GM23338 (cell line): ENCODE results near the gene RBMS2. TPM values are rescaled to one million over a fixed set of nuclear protein-coding genes. Genes with fewer than 3 reads are reported as not detected.

ENCODE experiments used
- ATAC-seq: fragments of 200-7000 bp; cut with Tn5 transposase; 3 replicates; pipeline ENCODE4 v1.9.1; 2020
- DNase-seq: peaks from one replicate; pipeline ENCODE4 v3.0.0-alpha.2; 2015; ENCODE audit warnings: low spot score
- H2AFZ ChIP-seq: fragments of 200-600 bp; sonication (generic); 2 replicates; pipeline ENCODE4 v1.8.0; 2016; ENCODE audit warnings: antibody characterized with exemption, mild to moderate bottlenecking, moderate library complexity
- H3F3A ChIP-seq: fragments of 200-600 bp; sonication (generic); replicated peaks from 2 replicates; pipeline ENCODE4 v1.8.0; 2017; ENCODE audit warnings: antibody characterized with exemption, mixed run types, low read depth
- H3K27ac ChIP-seq: fragments of 200-600 bp; sonication (generic); 2 replicates; pipeline ENCODE4 v1.6.1; 2016; ENCODE audit warnings: low read depth
- H3K27me3 ChIP-seq: fragments of 200-600 bp; sonication (generic); 2 replicates; pipeline ENCODE4 v1.8.0; 2016; ENCODE audit warnings: mild to moderate bottlenecking, mixed run types, moderate library complexity; ENCODE audit not compliant: insufficient read depth
- H3K36me3 ChIP-seq: fragments of 200-600 bp; sonication (generic); 2 replicates; pipeline ENCODE4 v1.8.0; 2016; ENCODE audit warnings: mild to moderate bottlenecking; ENCODE audit not compliant: insufficient read depth
- H3K4me1 ChIP-seq: fragments of 200-600 bp; sonication (generic); 2 replicates; pipeline ENCODE4 v1.8.0; 2016; ENCODE audit warnings: mild to moderate bottlenecking, moderate library complexity; ENCODE audit not compliant: insufficient read depth
- H3K4me2 ChIP-seq: fragments of 200-600 bp; sonication (generic); 2 replicates; pipeline ENCODE4 v1.7.1; 2017; ENCODE audit warnings: mixed run types
- H3K4me3 ChIP-seq: fragments of 200-600 bp; sonication (generic); 2 replicates; pipeline ENCODE4 v1.6.1; 2016; ENCODE audit warnings: mixed run types
- H3K79me2 ChIP-seq: fragments of 200-600 bp; sonication (generic); replicated peaks from 2 replicates; pipeline ENCODE4 v1.8.0; 2017; ENCODE audit warnings: mild to moderate bottlenecking; ENCODE audit not compliant: insufficient read depth
- H3K9me2 ChIP-seq: fragments of 200-600 bp; sonication (generic); 2 replicates; pipeline ENCODE4 v1.8.0; 2017; ENCODE audit not compliant: insufficient read depth
- H4K20me1 ChIP-seq: fragments of 200-600 bp; sonication (generic); replicated peaks from 2 replicates; pipeline ENCODE4 v1.8.0; 2017; ENCODE audit warnings: mild to moderate bottlenecking; ENCODE audit not compliant: insufficient read depth
- H3K27ac Mint-ChIP-seq: 2 replicates; pipeline ENCODE4 v1.8.0; 2020; ENCODE audit warnings: inconsistent platforms, mild to moderate bottlenecking, moderate library complexity, mixed read lengths
- H3K27me3 Mint-ChIP-seq: 3 replicates; pipeline ENCODE4 v1.8.0; 2022; ENCODE audit warnings: low read depth, mild to moderate bottlenecking, moderate library complexity, mixed read lengths, inconsistent platforms; ENCODE audit not compliant: insufficient read depth, poor library complexity
- H3K36me3 Mint-ChIP-seq: 3 replicates; pipeline ENCODE4 v1.8.0; 2021; ENCODE audit warnings: low read depth, mild to moderate bottlenecking, inconsistent platforms, moderate library complexity, mixed read lengths
- H3K4me1 Mint-ChIP-seq: 3 replicates; pipeline ENCODE4 v1.8.0; 2020; ENCODE audit warnings: mild to moderate bottlenecking, inconsistent platforms, mixed read lengths
- H3K4me3 Mint-ChIP-seq: 3 replicates; pipeline ENCODE4 v1.8.0; 2021; ENCODE audit warnings: moderate library complexity, mild to moderate bottlenecking, inconsistent platforms, mixed read lengths
- H3K9me3 Mint-ChIP-seq: 3 replicates; pipeline ENCODE4 v1.8.0; 2020; ENCODE audit warnings: moderate library complexity, mild to moderate bottlenecking, inconsistent platforms, mixed read lengths
- CREB1 ChIP-seq: fragments of 250-450 bp; sonication (Bioruptor Pico); IDR thresholded peaks from 2 replicates; pipeline ENCODE4 v1.5.0; 2020; ENCODE audit warnings: low read depth, mild to moderate bottlenecking, moderate library complexity
- EZH2 ChIP-seq: fragments of 200-600 bp; sonication (generic); IDR thresholded peaks from one replicate; pipeline ENCODE4 v1.8.0; 2017; ENCODE audit warnings: antibody characterized with exemption, mild to moderate bottlenecking, low read depth; ENCODE audit not compliant: unreplicated experiment
- EZH2phosphoT487 ChIP-seq: fragments of 200-600 bp; sonication (generic); IDR thresholded peaks from one replicate; pipeline ENCODE4 v1.8.1; 2018; ENCODE audit warnings: antibody characterized with exemption; ENCODE audit not compliant: unreplicated experiment
- JUNB ChIP-seq: IDR thresholded peaks from one replicate; pipeline ENCODE4 v1.6.1; 2016; ENCODE audit warnings: antibody characterized with exemption; ENCODE audit not compliant: unreplicated experiment
- NANOG ChIP-seq: IDR thresholded peaks from 2 replicates; pipeline ENCODE4 v1.6.1; 2016; ENCODE audit warnings: antibody characterized with exemption, borderline replicate concordance
- POLR2AphosphoS5 ChIP-seq: IDR thresholded peaks from 2 replicates; pipeline ENCODE4 v1.6.1; 2016; ENCODE audit warnings: antibody characterized with exemption, low read depth
- STAT1 ChIP-seq: IDR thresholded peaks from one replicate; pipeline ENCODE4 v1.6.1; 2016; ENCODE audit warnings: antibody characterized with exemption; ENCODE audit not compliant: unreplicated experiment
- ZNF114 ChIP-seq: fragments of 250-450 bp; sonication (Bioruptor Pico); IDR thresholded peaks from 2 replicates; pipeline ENCODE4 v1.5.0; 2020; ENCODE audit warnings: mild to moderate bottlenecking, moderate library complexity
- ZNF331 ChIP-seq: fragments of 250-450 bp; sonication (Bioruptor Pico); IDR thresholded peaks from 2 replicates; pipeline ENCODE4 v1.5.0; 2020; ENCODE audit warnings: low read depth, mild to moderate bottlenecking, moderate library complexity
- polyA plus RNA-seq: library from polyadenylated mRNA; unstranded; fragments of >200 nt; fragmentation: Nextera tagmentation; extraction: Ambion mirVana; gene quantifications from 2 replicates; pipeline ENCODE4 v1.2.1, GENCODE V29; 2016
- total RNA-seq: library from RNA; depleted of rRNA; stranded (reverse); fragments of >200 nt; shearing (Covaris generic); gene quantifications from 2 replicates; pipeline ENCODE4 v1.2.3, GENCODE V29; 2014
- TF ChIP-seq, protein P1 (sequence below): IDR thresholded peaks from 2 replicates; pipeline ENCODE4 v1.6.1; 2016; ENCODE audit warnings: antibody characterized with exemption
- TF ChIP-seq, protein P2 (sequence below): IDR thresholded peaks from one replicate; pipeline ENCODE4 v1.6.1; 2018; ENCODE audit warnings: antibody characterized with exemption; ENCODE audit not compliant: unreplicated experiment
- TF ChIP-seq, protein P3 (sequence below), 2 experiments: fragments of 200-600 bp in 1 of 2; sonication (generic) in 1 of 2; conservative IDR thresholded peaks; 2 replicates each; pipeline versions ENCODE4 v1.5.1 to v1.6.1; 2016 to 2017; ENCODE audit warnings: antibody characterized with exemption in 2 of 2, low read depth in 2 of 2, mild to moderate bottlenecking in 2 of 2, moderate library complexity in 1 of 2
- TF ChIP-seq, protein P4 (sequence below): fragments of 250-450 bp; sonication (Bioruptor Pico); IDR thresholded peaks from 2 replicates; pipeline ENCODE4 v1.5.0; 2020; ENCODE audit warnings: mild to moderate bottlenecking, moderate library complexity

Gene RBMS2
- total and polyA plus RNA-seq, 2 experiments from 2014 or later = 9.2 to 16.8 TPM

DNA sequence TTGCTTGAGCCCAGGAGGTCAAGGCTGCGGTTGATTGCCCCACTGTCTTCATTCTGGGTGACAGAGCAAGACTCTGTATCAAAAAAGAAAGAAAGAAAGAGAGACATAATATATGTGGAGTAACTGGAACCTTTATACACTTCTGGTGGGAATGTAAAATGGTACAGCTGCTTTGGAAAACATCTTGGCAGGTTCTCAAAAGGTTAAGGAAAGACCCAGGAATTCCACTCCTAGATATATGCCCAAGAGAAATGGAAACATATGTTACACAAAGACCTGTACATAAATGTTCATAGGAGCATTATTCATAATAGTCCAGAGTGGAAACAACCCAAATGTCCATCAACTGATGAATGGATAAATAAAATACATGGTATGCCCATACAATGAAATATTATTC is 7.2 kb downstream of the RBMS2 start:
- H3K79me2 ChIP-seq = peaks cover 80% of the 10 kb centered on the region
- Mint-ChIP-seq H3K27ac (no peak overlapping the region), H3K9me3 (no peaks in the 10 kb centered on the region), H3K27me3 (peaks cover 1% of the 10 kb centered on the region), H3K36me3 (no peaks in the 10 kb centered on the region), H3K4me3 (no peak overlapping the region), H3K4me1 (peaks cover 13% of the 10 kb centered on the region)
- H3K4me2 ChIP-seq = no peak overlapping the region
- no peaks in the 10 kb centered on the region for H4K20me1 ChIP-seq
- no peaks in the 10 kb centered on the region for H3K27me3 ChIP-seq
- H3K27ac ChIP-seq = no peak overlapping the region
- H3K9me2 ChIP-seq = no peaks in the 10 kb centered on the region
- DNase-seq = no peak
- no peak overlapping the region for H2AFZ ChIP-seq
- no peak overlapping the region for H3K4me3 ChIP-seq
- peaks cover 14% of the 10 kb centered on the region for H3K4me1 ChIP-seq
- H3K36me3 ChIP-seq = no peaks in the 10 kb centered on the region
- no peak for ATAC-seq
- no peak for TF ChIP-seq STAT1
- no peak for TF ChIP-seq EZH2phosphoT487
- TF ChIP-seq, protein P1, sequence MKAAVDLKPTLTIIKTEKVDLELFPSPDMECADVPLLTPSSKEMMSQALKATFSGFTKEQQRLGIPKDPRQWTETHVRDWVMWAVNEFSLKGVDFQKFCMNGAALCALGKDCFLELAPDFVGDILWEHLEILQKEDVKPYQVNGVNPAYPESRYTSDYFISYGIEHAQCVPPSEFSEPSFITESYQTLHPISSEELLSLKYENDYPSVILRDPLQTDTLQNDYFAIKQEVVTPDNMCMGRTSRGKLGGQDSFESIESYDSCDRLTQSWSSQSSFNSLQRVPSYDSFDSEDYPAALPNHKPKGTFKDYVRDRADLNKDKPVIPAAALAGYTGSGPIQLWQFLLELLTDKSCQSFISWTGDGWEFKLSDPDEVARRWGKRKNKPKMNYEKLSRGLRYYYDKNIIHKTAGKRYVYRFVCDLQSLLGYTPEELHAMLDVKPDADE = no peak
- TF ChIP-seq ZNF114 (CRISPR knock-in tag) = no peak
- no peak for TF ChIP-seq POLR2AphosphoS5
- no peak for TF ChIP-seq JUNB
- no peak for TF ChIP-seq EZH2
- TF ChIP-seq, protein P2, sequence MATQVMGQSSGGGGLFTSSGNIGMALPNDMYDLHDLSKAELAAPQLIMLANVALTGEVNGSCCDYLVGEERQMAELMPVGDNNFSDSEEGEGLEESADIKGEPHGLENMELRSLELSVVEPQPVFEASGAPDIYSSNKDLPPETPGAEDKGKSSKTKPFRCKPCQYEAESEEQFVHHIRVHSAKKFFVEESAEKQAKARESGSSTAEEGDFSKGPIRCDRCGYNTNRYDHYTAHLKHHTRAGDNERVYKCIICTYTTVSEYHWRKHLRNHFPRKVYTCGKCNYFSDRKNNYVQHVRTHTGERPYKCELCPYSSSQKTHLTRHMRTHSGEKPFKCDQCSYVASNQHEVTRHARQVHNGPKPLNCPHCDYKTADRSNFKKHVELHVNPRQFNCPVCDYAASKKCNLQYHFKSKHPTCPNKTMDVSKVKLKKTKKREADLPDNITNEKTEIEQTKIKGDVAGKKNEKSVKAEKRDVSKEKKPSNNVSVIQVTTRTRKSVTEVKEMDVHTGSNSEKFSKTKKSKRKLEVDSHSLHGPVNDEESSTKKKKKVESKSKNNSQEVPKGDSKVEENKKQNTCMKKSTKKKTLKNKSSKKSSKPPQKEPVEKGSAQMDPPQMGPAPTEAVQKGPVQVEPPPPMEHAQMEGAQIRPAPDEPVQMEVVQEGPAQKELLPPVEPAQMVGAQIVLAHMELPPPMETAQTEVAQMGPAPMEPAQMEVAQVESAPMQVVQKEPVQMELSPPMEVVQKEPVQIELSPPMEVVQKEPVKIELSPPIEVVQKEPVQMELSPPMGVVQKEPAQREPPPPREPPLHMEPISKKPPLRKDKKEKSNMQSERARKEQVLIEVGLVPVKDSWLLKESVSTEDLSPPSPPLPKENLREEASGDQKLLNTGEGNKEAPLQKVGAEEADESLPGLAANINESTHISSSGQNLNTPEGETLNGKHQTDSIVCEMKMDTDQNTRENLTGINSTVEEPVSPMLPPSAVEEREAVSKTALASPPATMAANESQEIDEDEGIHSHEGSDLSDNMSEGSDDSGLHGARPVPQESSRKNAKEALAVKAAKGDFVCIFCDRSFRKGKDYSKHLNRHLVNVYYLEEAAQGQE = no peak
- TF ChIP-seq CREB1 (CRISPR knock-in tag) = no peak
- TF ChIP-seq, protein P3, sequence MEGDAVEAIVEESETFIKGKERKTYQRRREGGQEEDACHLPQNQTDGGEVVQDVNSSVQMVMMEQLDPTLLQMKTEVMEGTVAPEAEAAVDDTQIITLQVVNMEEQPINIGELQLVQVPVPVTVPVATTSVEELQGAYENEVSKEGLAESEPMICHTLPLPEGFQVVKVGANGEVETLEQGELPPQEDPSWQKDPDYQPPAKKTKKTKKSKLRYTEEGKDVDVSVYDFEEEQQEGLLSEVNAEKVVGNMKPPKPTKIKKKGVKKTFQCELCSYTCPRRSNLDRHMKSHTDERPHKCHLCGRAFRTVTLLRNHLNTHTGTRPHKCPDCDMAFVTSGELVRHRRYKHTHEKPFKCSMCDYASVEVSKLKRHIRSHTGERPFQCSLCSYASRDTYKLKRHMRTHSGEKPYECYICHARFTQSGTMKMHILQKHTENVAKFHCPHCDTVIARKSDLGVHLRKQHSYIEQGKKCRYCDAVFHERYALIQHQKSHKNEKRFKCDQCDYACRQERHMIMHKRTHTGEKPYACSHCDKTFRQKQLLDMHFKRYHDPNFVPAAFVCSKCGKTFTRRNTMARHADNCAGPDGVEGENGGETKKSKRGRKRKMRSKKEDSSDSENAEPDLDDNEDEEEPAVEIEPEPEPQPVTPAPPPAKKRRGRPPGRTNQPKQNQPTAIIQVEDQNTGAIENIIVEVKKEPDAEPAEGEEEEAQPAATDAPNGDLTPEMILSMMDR (conservative IDR thresholded peaks at IDR 0.05; ENCODE audit: low read depth in 2 of 2) = no peak
- TF ChIP-seq NANOG = no peak
- TF ChIP-seq ZNF331 (CRISPR knock-in tag) = no peak
- TF ChIP-seq, protein P4, sequence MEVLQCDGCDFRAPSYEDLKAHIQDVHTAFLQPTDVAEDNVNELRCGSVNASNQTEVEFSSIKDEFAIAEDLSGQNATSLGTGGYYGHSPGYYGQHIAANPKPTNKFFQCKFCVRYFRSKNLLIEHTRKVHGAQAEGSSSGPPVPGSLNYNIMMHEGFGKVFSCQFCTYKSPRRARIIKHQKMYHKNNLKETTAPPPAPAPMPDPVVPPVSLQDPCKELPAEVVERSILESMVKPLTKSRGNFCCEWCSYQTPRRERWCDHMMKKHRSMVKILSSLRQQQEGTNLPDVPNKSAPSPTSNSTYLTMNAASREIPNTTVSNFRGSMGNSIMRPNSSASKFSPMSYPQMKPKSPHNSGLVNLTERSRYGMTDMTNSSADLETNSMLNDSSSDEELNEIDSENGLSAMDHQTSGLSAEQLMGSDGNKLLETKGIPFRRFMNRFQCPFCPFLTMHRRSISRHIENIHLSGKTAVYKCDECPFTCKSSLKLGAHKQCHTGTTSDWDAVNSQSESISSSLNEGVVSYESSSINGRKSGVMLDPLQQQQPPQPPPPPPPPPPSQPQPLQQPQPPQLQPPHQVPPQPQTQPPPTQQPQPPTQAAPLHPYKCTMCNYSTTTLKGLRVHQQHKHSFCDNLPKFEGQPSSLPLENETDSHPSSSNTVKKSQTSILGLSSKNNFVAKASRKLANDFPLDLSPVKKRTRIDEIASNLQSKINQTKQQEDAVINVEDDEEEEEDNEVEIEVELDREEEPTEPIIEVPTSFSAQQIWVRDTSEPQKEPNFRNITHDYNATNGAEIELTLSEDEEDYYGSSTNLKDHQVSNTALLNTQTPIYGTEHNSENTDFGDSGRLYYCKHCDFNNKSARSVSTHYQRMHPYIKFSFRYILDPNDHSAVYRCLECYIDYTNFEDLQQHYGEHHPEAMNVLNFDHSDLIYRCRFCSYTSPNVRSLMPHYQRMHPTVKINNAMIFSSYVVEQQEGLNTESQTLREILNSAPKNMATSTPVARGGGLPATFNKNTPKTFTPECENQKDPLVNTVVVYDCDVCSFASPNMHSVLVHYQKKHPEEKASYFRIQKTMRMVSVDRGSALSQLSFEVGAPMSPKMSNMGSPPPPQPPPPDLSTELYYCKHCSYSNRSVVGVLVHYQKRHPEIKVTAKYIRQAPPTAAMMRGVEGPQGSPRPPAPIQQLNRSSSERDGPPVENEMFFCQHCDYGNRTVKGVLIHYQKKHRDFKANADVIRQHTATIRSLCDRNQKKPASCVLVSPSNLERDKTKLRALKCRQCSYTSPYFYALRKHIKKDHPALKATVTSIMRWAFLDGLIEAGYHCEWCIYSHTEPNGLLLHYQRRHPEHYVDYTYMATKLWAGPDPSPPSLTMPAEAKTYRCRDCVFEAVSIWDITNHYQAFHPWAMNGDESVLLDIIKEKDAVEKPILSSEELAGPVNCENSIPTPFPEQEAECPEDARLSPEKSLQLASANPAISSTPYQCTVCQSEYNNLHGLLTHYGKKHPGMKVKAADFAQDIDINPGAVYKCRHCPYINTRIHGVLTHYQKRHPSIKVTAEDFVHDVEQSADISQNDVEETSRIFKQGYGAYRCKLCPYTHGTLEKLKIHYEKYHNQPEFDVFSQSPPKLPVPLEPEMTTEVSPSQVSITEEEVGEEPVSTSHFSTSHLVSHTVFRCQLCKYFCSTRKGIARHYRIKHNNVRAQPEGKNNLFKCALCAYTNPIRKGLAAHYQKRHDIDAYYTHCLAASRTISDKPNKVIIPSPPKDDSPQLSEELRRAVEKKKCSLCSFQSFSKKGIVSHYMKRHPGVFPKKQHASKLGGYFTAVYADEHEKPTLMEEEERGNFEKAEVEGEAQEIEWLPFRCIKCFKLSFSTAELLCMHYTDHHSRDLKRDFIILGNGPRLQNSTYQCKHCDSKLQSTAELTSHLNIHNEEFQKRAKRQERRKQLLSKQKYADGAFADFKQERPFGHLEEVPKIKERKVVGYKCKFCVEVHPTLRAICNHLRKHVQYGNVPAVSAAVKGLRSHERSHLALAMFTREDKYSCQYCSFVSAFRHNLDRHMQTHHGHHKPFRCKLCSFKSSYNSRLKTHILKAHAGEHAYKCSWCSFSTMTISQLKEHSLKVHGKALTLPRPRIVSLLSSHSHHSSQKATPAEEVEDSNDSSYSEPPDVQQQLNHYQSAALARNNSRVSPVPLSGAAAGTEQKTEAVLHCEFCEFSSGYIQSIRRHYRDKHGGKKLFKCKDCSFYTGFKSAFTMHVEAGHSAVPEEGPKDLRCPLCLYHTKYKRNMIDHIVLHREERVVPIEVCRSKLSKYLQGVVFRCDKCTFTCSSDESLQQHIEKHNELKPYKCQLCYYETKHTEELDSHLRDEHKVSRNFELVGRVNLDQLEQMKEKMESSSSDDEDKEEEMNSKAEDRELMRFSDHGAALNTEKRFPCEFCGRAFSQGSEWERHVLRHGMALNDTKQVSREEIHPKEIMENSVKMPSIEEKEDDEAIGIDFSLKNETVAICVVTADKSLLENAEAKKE (CRISPR knock-in tag) = no peak
- H3F3A ChIP-seq = no peaks in the 10 kb centered on the region
